Uterus (tissue), 2 donors: Measurements from ENCODE around the gene RTN3.

ENCODE experiments used
- POLR2A ChIP-seq, 2 donors: fragments of 450-650 bp; IDR thresholded peaks; one replicate each; pipeline ENCODE4 v1.6.1; 2016; ENCODE audit warnings: antibody characterized with exemption in 2 of 2, mild to moderate bottlenecking in 1 of 2, moderate library complexity in 1 of 2
- TF ChIP-seq, protein P1 (sequence below), 4 experiments: fragments of 200-600 bp in 2 of 4; fragments of 450-650 bp in 2 of 4; sonication (generic) in 2 of 4; IDR thresholded peaks; one replicate each; pipeline ENCODE4 v1.5.1; 2016 to 2019; ENCODE audit warnings: antibody characterized with exemption in 4 of 4, mild to moderate bottlenecking in 2 of 4, moderate library complexity in 1 of 4

DNA sequence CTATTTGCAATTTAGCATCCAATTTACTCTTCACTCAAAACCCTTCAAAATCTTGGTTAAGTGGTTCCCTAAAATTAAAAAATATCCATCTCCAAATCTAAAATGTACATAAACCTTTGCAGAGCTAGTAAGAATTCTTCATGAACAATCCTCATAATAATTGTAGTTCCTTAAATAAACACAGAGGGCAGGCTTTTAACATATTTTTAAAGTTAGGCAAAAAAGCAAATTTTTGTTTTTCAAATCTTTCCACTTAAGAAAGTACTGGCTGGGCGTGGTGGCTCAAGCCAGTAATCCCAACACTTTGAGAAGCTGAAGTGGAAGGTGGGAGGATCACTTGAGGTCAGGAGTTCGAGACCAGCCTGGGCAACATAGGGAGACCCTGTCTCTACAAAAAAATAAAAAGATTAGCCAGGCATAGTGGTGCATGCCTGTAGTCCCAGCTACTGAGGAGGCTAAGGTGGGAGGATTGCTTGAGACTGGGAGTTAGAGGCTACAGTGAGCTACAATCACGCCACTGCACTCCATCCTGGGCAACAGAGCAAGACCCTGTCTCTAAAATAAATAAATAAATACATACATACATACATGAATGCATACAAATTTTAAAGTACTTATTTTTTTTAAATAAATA lies 42.0 kb upstream of the RTN3 start:
- TF ChIP-seq, protein P1, sequence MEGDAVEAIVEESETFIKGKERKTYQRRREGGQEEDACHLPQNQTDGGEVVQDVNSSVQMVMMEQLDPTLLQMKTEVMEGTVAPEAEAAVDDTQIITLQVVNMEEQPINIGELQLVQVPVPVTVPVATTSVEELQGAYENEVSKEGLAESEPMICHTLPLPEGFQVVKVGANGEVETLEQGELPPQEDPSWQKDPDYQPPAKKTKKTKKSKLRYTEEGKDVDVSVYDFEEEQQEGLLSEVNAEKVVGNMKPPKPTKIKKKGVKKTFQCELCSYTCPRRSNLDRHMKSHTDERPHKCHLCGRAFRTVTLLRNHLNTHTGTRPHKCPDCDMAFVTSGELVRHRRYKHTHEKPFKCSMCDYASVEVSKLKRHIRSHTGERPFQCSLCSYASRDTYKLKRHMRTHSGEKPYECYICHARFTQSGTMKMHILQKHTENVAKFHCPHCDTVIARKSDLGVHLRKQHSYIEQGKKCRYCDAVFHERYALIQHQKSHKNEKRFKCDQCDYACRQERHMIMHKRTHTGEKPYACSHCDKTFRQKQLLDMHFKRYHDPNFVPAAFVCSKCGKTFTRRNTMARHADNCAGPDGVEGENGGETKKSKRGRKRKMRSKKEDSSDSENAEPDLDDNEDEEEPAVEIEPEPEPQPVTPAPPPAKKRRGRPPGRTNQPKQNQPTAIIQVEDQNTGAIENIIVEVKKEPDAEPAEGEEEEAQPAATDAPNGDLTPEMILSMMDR (IDR thresholded peaks at IDR 0.05): peak; percentile 21 to 40 (median 35)
- no peak for TF ChIP-seq POLR2A (IDR thresholded peaks at IDR 0.05)
